Kidney (tissue), 14 donors: ENCODE data around the gene GATD1. TPM values are rescaled to one million over a fixed set of nuclear protein-coding genes. Genes with fewer than 3 reads are reported as not detected.
A peak's percentile ranks its signal among the peaks of the same experiment; 100 is the strongest.

ENCODE experiments used
- DNase-seq, 5 donors: peaks; one replicate each; pipeline ENCODE4 v3.0.0-alpha.2; 2013 to 2020
- FAIRE-seq: peaks from 2 replicates; lab custom pipeline; 2012; peaks lifted over from hg19 to GRCh38; lab: Jason Lieb, UNC
- H3K27ac ChIP-seq, 2 donors: one replicate each; pipeline ENCODE4 v1.7.0; 2013; ENCODE audit warnings: low read depth in 2 of 2, low read length in 2 of 2, inconsistent platforms in 1 of 2
- H3K27me3 ChIP-seq: one replicate; pipeline ENCODE4 v1.7.1; 2013; ENCODE audit warnings: low read length, inconsistent platforms; ENCODE audit not compliant: control insufficient read depth, insufficient read depth
- H3K36me3 ChIP-seq, 3 donors: one replicate each; pipeline versions ENCODE4 v1.7.0 to v1.7.1; 2013; ENCODE audit warnings: low read length in 3 of 3, control low read depth in 1 of 3, inconsistent platforms in 1 of 3; ENCODE audit not compliant: insufficient read depth in 3 of 3, control insufficient read depth in 2 of 3
- H3K4me1 ChIP-seq, 3 donors: one replicate each; pipeline versions ENCODE4 v1.7.0 to v1.7.1; 2013; ENCODE audit warnings: low read length in 3 of 3, inconsistent platforms in 1 of 3, low read depth in 1 of 3; ENCODE audit not compliant: control insufficient read depth in 2 of 3, insufficient read depth in 2 of 3
- H3K4me3 ChIP-seq, 3 donors: one replicate each; pipeline versions ENCODE4 v1.7.0 to v1.8.1; 2013; ENCODE audit warnings: low read length in 3 of 3, control low read depth in 1 of 3, inconsistent platforms in 1 of 3
- H3K9ac ChIP-seq, 3 donors: one replicate each; pipeline versions ENCODE4 v1.7.0 to v1.7.1; 2013; ENCODE audit warnings: low read length in 3 of 3, control low read depth in 1 of 3, inconsistent platforms in 1 of 3
- H3K9me3 ChIP-seq, 3 donors: one replicate each; pipeline versions ENCODE4 v1.7.0 to v1.7.1; 2013; ENCODE audit warnings: low read length in 3 of 3, control low read depth in 1 of 3, inconsistent platforms in 1 of 3; ENCODE audit not compliant: control insufficient read depth in 2 of 3, insufficient read depth in 1 of 3
- intact Hi-C: fragments of 100-400 bp; cut with DNase I; formaldehyde crosslinking; loops from one replicate; pipeline ENCODE4 v1.11.1; 2022
- polyA plus RNA-seq: library from polyadenylated mRNA; stranded (reverse); fragments of 350-450 nt; fragmentation: Illumina TruSeq; extraction: RNeasy Lipid Tissue Mini Kit (QIAGEN cat#74804); gene quantifications from one replicate; pipeline ENCODE4 v1.2.3, GENCODE V29; 2014; ENCODE audit warnings: low read depth, low replicate concordance; ENCODE audit not compliant: insufficient read depth
- total RNA-seq: library from RNA; stranded (reverse); fragmentation: NEBNext Ultra II Directional; extraction: Animal tissue kit (Norgen Biotek cat#: 25700); gene quantifications from one replicate; pipeline ENCODE4 v1.2.1, GENCODE V29; 2021
- TF ChIP-seq, protein P1 (sequence below): IDR thresholded peaks from 3 replicates; pipeline ENCODE4 v1.5.1; 2012; ENCODE audit warnings: mild to moderate bottlenecking, moderate library complexity, borderline replicate concordance; ENCODE audit not compliant: insufficient read depth; ENCODE audit errors: extremely low read depth
- donor health status: control.
- donor health status: control.
- donor health status: control.
- donor health status: control.
- donor health status: control.
- donor health status: DM: yes; HTN: yes; CAD: no.
- donor health status: Normal renal cell carcinoma (clear cell type).

Gene GATD1
- total and polyA plus RNA-seq, 2 donors from 2014 or later, result 38.3 to 66.2 TPM

DNA sequence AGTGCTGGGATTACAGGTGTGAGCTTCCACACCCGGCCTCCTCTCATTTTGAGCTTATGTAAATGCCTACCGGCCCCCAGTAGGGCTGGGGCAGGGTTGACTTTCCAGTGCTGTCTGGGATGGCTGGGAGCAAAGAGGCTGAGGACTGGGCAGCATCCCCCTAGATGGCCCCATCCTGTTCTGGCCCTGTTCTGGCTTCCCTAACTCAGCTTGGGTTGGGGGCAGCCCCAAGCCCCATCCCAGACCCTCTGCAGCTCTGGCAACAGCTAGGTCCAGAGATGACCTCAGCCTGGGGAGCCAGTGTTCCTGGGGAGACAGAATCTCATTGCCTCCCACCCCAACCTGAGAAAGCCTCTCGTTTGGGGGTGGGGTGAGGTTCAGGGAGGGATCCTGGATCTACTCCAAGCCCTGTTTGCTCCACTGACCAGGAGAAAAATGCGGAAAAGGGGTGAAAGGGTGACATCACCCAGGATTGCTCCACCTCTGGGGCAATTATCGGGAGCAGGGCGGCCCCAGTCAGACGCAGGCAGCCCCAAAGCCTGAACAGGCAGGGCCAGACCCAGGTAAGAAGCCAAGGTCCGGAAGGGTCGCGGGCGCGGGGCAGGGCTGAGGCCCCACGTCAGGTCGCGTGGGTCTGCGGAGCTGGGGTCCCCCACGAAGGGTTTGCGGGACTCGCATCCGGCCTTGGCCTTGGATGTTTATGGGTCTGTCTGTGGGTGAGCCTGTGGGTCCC, 41.3 kb upstream of the GATD1 start, which contains the start of gene PNPLA2:
Gene PNPLA2 (plus strand): TSS at position 519 of the 733 bp plus-strand sequence. CDS start 805 bp downstream, outside the sequence.
- Histone ChIP-seq H3K36me3 (peaks cover 0 to 4% (median 0%) of the 10 kb centered on the region in 3 donors), H3K4me3 (peak within 1 kb of the TSS; percentile 33 to 84 (median 52)), H3K27ac (peak within 1 kb of the TSS; percentile 91 to 92), H3K9ac (peak within 1 kb of the TSS in 2 of 3 donors; percentile 29 to 82), H3K4me1 (peaks cover 0 to 26% (median 22%) of the 10 kb centered on the region in 3 donors), H3K27me3 (no peaks in the 10 kb centered on the region), H3K9me3 (no peaks in the 10 kb centered on the region)
- DNase-seq (peak in 3 of 5 donors; percentile 69 to 92 (median 71)), FAIRE-seq (no peak)
- TF ChIP-seq, protein P1, sequence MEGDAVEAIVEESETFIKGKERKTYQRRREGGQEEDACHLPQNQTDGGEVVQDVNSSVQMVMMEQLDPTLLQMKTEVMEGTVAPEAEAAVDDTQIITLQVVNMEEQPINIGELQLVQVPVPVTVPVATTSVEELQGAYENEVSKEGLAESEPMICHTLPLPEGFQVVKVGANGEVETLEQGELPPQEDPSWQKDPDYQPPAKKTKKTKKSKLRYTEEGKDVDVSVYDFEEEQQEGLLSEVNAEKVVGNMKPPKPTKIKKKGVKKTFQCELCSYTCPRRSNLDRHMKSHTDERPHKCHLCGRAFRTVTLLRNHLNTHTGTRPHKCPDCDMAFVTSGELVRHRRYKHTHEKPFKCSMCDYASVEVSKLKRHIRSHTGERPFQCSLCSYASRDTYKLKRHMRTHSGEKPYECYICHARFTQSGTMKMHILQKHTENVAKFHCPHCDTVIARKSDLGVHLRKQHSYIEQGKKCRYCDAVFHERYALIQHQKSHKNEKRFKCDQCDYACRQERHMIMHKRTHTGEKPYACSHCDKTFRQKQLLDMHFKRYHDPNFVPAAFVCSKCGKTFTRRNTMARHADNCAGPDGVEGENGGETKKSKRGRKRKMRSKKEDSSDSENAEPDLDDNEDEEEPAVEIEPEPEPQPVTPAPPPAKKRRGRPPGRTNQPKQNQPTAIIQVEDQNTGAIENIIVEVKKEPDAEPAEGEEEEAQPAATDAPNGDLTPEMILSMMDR, result no peak
- intact Hi-C loops, result no loop called here

DNA sequence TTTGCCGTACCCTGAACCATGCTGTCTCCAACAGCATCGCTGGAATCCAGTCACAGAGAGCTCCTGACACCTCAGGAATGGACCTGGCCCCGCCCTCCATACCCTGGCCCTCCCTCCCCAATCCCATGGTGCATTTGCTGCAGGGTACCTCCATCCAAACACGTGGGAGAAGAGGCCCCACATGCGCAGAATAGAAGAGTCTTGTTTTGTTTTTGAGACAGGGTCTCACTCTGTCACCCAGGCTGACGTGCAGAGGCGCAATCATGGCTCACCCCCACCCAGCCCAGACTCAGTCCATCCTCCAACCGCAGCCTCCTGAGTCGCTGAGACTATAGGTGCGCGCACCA, 39.1 kb upstream of the GATD1 start:
- intact Hi-C loops, result no loop called here
- H3K4me3 ChIP-seq, result no peak overlapping the region
- H3K27ac ChIP-seq, result no peak overlapping the region
- no peak for DNase-seq
- no peaks in the 10 kb centered on the region for H3K9me3 ChIP-seq
- H3K9ac ChIP-seq, result no peak overlapping the region
- peaks cover 0 to 20% (median 15%) of the 10 kb centered on the region in 3 donors for H3K4me1 ChIP-seq
- no peaks in the 10 kb centered on the region for H3K27me3 ChIP-seq
- H3K36me3 ChIP-seq, result peaks cover 6 to 14% (median 10%) of the 10 kb centered on the region in 3 donors
- TF ChIP-seq, protein P1, result no peak
- no peak for FAIRE-seq

DNA sequence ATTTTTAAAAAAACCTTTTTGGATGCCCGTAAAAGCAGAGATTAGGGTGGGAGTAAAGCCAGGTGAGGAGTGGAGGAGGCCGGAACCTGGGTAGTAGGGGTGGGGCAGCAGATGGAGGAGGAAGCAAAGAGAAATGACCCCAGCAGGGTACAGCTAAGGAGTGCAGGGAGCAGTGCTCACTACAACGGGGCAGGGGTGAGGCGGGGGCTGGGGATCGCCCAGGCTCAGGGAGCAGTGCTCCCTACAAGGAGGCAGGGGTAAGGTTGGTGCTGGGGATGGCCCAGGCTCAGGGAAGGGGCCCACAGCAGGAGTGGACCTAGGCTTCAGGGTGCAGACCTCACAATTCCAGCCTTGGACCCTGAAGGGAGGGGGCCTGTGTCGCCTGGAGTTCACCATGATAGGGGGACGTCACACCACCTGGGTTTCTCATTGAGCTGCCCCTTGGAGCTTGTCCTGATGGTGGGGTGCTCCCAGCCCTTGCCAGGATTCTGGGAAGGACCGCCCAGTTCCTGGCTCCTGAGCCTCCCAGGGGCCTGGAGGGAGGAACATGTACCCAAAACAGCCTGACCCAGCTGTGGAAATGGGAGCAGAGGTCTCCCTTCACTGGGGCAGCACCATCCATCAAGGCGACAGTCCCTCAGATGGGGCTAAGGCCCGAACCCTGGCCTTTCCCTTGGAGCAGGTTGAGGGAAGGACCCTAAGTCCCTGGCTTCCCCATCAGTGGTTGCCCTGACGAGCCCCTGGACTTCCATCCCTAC, 38.6 kb upstream of the GATD1 start:
- Histone ChIP-seq H3K4me1 (peaks cover 2 to 20% (median 14%) of the 10 kb centered on the region in 3 donors), H3K36me3 (peaks cover 6 to 14% (median 14%) of the 10 kb centered on the region in 3 donors), H3K4me3 (no peak overlapping the region), H3K27ac (no peak overlapping the region), H3K9ac (no peak overlapping the region), H3K27me3 (no peaks in the 10 kb centered on the region), H3K9me3 (no peaks in the 10 kb centered on the region)
- TF ChIP-seq, protein P1, result no peak
- intact Hi-C loops, result no loop called here
- DNase-seq (no peak), FAIRE-seq (no peak)
